ENCODE results near the gene HMG20A. TPM values are rescaled to one million over a fixed set of nuclear protein-coding genes. Genes with fewer than 3 reads are reported as not detected.

HMG20A gene
- total and polyA plus RNA-seq, 2 of the 13 experiments (the other 11 are each of a cell fraction or from before 2014, with no cell fraction given): 28.0 to 35.2 TPM

GRCh38 chr15:77493324-77493907 lies 72.7 kb downstream of the HMG20A start:
- intact Hi-C loops (cut with micrococcal nuclease; ENCODE audit: unreplicated experiment): no loop called here
- in situ Hi-C loops (cut with HindIII; ENCODE audit: extremely low pct_ligation_motif_present, low pct_unique_long_range_greater_than_20kb): no loop called here
- POLR2A ChIA-PET: no interaction called here
- Histone ChIP-seq H2AFZ (ENCODE audit: low read length) (no peak overlapping the region), H3K27ac (ENCODE audit: extremely low read length, insufficient read depth, low read length) (no peak overlapping the region), H3K9me3 (ENCODE audit: low read length) (no peaks in the 10 kb centered on the region), H3K79me2 (ENCODE audit: insufficient read depth, low read length) (no peaks in the 10 kb centered on the region), H3K36me3 (replicated peaks in 1 of 2; ENCODE audit: control insufficient read depth in 1 of 2, insufficient read depth in 2 of 2, low read length in 2 of 2) (no peaks in the 10 kb centered on the region), H3K27me3 (ENCODE audit: control insufficient read depth in 1 of 2, insufficient read depth in 2 of 2, low read length in 2 of 2) (no peaks in the 10 kb centered on the region), H3K9ac (ENCODE audit: insufficient read depth, low read depth, low read length) (no peak overlapping the region), H3K4me3 (replicated peaks in 1 of 3; ENCODE audit: insufficient read depth in 1 of 3, low read depth in 2 of 3, low read length in 3 of 3) (no peak overlapping the region), H3K4me1 (ENCODE audit: insufficient read depth, low read length) (peaks cover 26% of the 10 kb centered on the region), H3K4me2 (ENCODE audit: low read depth, low read length) (no peak overlapping the region), H4K20me1 (ENCODE audit: insufficient read depth, low read length) (no peaks in the 10 kb centered on the region)
- FAIRE-seq (no peak), ATAC-seq (no peak), DNase-seq (ENCODE audit: low spot score) (no peak)
- CTCF ChIA-PET (ENCODE audit: low intra/inter-chr PET ratio, low total read pairs): no interaction called here
- 83% methylated on average over 3 of the region's 3 CpGs for WGBS (ENCODE audit: low lambda C conversion rate)
- no peak for TF ChIP-seq NFYB (CRISPR knock-in tag; IDR thresholded peaks at IDR 0.05)
- peak; percentile 17; the same call in 1 of the 2 replicates for TF ChIP-seq ATF7 (IDR thresholded peaks at IDR 0.05)
- no peak for TF ChIP-seq ATF7 (CRISPR knock-in tag; IDR thresholded peaks at IDR 0.05)
- no TSS peak for BruUV-seq (replicated peaks)

- ChIA-PET POLR2A (no interaction called here), CTCF (ENCODE audit: low intra/inter-chr PET ratio, low total read pairs) (no interaction called here)
- in situ Hi-C loops (cut with HindIII; ENCODE audit: extremely low pct_ligation_motif_present, low pct_unique_long_range_greater_than_20kb) (no loop called here), intact Hi-C loops (cut with micrococcal nuclease; ENCODE audit: unreplicated experiment) (no loop called here)
- TF ChIP-seq ZNF430 (CRISPR knock-in tag; IDR thresholded peaks at IDR 0.05) (no peak), ZNF121 (CRISPR knock-in tag; IDR thresholded peaks at IDR 0.05) (peak; percentile 57; the same call in 1 of the 2 replicates), POLR2G (IDR thresholded peaks at IDR 0.05; ENCODE audit: low read depth, low read length) (no peak)
- TF ChIP-seq, protein P1, sequence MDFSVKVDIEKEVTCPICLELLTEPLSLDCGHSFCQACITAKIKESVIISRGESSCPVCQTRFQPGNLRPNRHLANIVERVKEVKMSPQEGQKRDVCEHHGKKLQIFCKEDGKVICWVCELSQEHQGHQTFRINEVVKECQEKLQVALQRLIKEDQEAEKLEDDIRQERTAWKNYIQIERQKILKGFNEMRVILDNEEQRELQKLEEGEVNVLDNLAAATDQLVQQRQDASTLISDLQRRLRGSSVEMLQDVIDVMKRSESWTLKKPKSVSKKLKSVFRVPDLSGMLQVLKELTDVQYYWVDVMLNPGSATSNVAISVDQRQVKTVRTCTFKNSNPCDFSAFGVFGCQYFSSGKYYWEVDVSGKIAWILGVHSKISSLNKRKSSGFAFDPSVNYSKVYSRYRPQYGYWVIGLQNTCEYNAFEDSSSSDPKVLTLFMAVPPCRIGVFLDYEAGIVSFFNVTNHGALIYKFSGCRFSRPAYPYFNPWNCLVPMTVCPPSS (IDR thresholded peaks at IDR 0.05): no peak
- Histone ChIP-seq H3K79me2 (ENCODE audit: insufficient read depth, low read length) (no peaks in the 10 kb centered on the region), H3K4me3 (replicated peaks in 1 of 3; ENCODE audit: insufficient read depth in 1 of 3, low read depth in 2 of 3, low read length in 3 of 3) (no peak overlapping the region), H3K9me3 (ENCODE audit: low read length) (no peaks in the 10 kb centered on the region), H3K9ac (ENCODE audit: insufficient read depth, low read depth, low read length) (no peak overlapping the region), H4K20me1 (ENCODE audit: insufficient read depth, low read length) (no peaks in the 10 kb centered on the region), H3K27me3 (ENCODE audit: control insufficient read depth in 1 of 2, insufficient read depth in 2 of 2, low read length in 2 of 2) (no peaks in the 10 kb centered on the region), H3K4me2 (ENCODE audit: low read depth, low read length) (no peak overlapping the region), H3K27ac (ENCODE audit: extremely low read length, insufficient read depth, low read length) (no peak overlapping the region), H3K4me1 (ENCODE audit: insufficient read depth, low read length) (peaks cover 27% of the 10 kb centered on the region), H3K36me3 (replicated peaks in 1 of 2; ENCODE audit: control insufficient read depth in 1 of 2, insufficient read depth in 2 of 2, low read length in 2 of 2) (no peaks in the 10 kb centered on the region), H2AFZ (ENCODE audit: low read length) (no peak overlapping the region)
- 76% methylated on average over 2 of the region's 2 CpGs for WGBS (ENCODE audit: low lambda C conversion rate)
- DNase-seq (ENCODE audit: low spot score) (no peak), ATAC-seq (no peak), FAIRE-seq (no peak)
- no TSS peak for BruUV-seq (replicated peaks)
These were observed 73.6 kb downstream of the HMG20A start for GRCh38 chr15:77494073-77494867.

Measured in HepG2 (cell line).